GM19397 (cell line): ENCODE data around the gene GNPTG.

ENCODE experiments used
- ATAC-seq: cut with Tn5 transposase; IDR thresholded peaks from one replicate; pipeline ENCODE4 v1.9.1; 2021; ENCODE audit warnings: mild to moderate bottlenecking, moderate library complexity; ENCODE audit not compliant: unreplicated experiment

Gene GNPTG

GRCh38 chr16:1367486-1368174, 15.9 kb downstream of the GNPTG start:
- ATAC-seq, result no peak

- no peak for ATAC-seq
Measured at GRCh38 chr16:1371054-1371978, 19.6 kb downstream of the GNPTG start.

DNA sequence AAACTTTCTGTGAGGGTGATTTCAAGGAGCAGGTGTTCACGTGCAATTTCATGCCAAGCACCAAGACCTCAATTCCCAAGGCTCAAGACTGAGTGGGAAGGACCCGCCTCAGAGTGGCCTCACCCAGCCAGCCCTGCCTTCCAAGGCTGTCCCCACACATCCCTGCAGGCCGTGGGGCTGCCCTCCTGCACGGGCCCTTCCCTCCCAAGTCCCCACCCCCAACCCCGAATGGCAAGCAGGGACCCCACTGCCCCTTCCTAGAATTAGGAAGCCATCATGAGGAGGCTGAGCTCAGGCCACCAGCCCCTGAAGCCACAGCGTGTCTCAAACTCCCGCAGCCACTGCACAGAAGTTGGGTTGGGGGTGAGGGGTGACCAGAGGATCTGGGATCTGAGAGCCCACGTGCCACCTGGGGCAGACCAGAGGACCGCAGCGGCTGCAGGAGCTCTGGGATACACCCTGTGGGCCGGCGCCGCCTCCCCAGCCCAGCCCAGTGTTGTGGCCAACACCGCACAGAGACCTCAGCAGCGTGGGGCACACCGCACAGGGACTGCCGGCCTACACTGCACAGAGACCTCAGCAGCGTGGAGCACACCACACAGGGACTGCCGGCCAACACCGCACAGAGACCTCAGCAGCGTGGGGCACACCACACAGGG, 20.7 kb downstream of the GNPTG start:
- no peak for ATAC-seq

DNA sequence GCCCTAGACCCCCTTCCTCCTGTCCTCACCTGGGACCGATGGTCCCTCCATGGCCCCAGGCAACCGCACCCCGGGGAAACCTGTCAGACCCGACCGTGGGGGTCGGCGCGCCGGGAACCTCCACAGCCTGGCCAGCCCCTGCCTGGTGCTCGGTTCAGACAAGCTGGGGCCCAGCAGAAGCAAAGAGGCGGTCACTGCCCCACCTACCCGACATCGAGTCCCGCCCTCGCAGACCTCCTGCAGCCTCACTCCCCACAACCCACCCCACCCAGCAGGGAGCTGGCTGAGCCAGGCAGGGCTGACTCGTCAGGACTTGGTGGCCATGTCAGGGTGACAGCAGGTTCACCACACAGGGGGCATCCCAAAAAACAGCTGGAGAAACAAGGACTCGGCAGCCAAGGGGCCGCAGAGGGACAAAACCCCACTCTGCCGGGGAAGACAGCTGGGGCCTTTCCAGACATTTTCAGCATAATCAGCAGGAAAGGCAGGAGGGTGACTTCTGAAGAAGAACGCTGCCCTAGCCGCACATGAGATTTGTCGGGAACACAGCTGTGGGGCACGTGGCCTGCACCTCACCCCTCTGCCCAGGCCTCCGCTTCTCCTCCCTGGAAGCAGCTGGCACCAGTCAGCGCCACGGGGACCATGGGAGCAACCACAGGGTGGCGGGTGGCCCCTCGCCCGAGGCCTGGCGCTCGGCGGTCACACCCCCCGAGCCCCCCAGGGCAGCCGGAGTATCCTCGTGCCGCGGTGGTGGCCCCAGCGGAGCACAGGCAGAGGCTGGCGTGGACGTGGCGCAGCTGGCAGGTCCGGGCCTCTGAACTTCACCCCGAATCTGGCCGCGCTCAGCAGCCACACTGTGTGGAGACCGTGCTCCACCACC, 22.9 kb downstream of the GNPTG start:
- ATAC-seq, result no peak

- no peak for ATAC-seq
Measured at GRCh38 chr16:1375298-1375640, 23.5 kb downstream of the GNPTG start.

- no peak for ATAC-seq
Measured at GRCh38 chr16:1375741-1376410, 24.1 kb downstream of the GNPTG start.

DNA sequence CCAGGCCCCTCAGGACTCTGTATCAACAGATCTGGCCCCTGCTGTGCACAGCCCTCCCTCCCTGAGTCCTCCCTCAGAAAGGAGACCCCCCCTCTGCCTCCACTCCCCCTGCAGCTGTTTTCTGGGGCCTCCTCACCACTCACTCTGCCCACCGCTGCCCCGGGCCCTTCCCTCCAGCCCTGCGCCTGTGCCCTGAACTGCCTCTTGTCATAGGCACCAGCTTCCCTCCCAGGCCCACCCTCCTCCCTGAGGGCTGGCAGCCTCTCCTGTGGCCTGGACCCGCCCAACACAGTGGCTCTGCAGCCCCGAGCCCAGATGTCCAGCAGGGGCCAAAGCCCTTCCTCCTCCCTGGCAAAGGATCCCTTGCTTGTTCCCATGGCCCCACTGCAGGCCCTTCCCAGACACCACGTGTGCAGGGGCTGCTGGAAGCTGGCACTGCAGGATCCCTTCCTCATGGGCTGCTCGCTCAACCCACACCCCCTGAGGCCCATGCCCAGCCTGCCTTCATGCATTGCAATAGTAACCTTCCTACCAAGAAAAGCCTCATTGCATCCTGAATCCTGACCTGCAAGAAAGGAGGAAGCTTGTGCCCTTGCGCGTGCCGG, 25.8 kb downstream of the GNPTG start:
- ATAC-seq, result no peak

GRCh38 chr16:1378087-1378803, 26.5 kb downstream of the GNPTG start:
- ATAC-seq, result no peak

- no peak for ATAC-seq
Measured at GRCh38 chr16:1378804-1379303, 27.1 kb downstream of the GNPTG start.

GRCh38 chr16:1379304-1380076, 27.8 kb downstream of the GNPTG start:
- ATAC-seq, result no peak

GRCh38 chr16:1380195-1380594, 28.5 kb downstream of the GNPTG start:
- ATAC-seq, result no peak

GRCh38 chr16:1381612-1382406, 30.1 kb downstream of the GNPTG start:
- no peak for ATAC-seq

GRCh38 chr16:1383556-1383955, 31.8 kb downstream of the GNPTG start:
- ATAC-seq, result no peak

- ATAC-seq, result no peak
Measured at GRCh38 chr16:1385232-1385631, 33.5 kb downstream of the GNPTG start.

- no peak for ATAC-seq
Measured at GRCh38 chr16:1387331-1387730, 35.6 kb downstream of the GNPTG start.

- ATAC-seq, result no peak
Measured at GRCh38 chr16:1389762-1390161, 38.0 kb downstream of the GNPTG start.

- no peak for ATAC-seq
Measured at GRCh38 chr16:1390239-1390779, 38.6 kb downstream of the GNPTG start.
